WTC11 (cell line): ENCODE measurements around the gene SLC9A9. TPM values are rescaled to one million over a fixed set of nuclear protein-coding genes. Genes with fewer than 3 reads are reported as not detected.

Source experiments
- ATAC-seq: fragments of 200-7000 bp; cut with Tn5 transposase; 2 replicates; pipeline ENCODE4 v1.10.0; 2021; ENCODE audit warnings: mild to moderate bottlenecking, moderate library complexity
- CTCF ChIA-PET: fragments of 300-600 bp; sonication (Branson Sonifier 250); formaldehyde crosslinking; loops from one replicate; lab custom pipeline; 2021; ENCODE audit warnings: antibody characterized with exemption; lab: Charles Lee
- POLR2A ChIA-PET: fragments of 350-600 bp; sonication (Branson Sonifier 250); formaldehyde crosslinking; loops from one replicate; lab custom pipeline; 2021; ENCODE audit warnings: antibody characterized with exemption; lab: Charles Lee
- DNase-seq: peaks from one replicate; pipeline ENCODE4 v3.0.0; 2021; ENCODE audit warnings: low spot score
- H3K27ac Mint-ChIP-seq: 2 replicates; pipeline ENCODE4 v1.8.0; 2021; ENCODE audit warnings: mixed read lengths
- H3K27me3 Mint-ChIP-seq: 2 replicates; pipeline ENCODE4 v1.8.0; 2021; ENCODE audit warnings: low read depth, mild to moderate bottlenecking, moderate library complexity, mixed read lengths
- H3K36me3 Mint-ChIP-seq: 2 replicates; pipeline ENCODE4 v1.8.0; 2021; ENCODE audit warnings: mixed read lengths
- H3K4me1 Mint-ChIP-seq: 2 replicates; pipeline ENCODE4 v1.8.0; 2022; ENCODE audit warnings: mixed read lengths
- H3K4me3 Mint-ChIP-seq: 2 replicates; pipeline ENCODE4 v1.8.0; 2021; ENCODE audit warnings: mild to moderate bottlenecking, moderate library complexity, mixed read lengths
- H3K9me3 Mint-ChIP-seq: 2 replicates; pipeline ENCODE4 v1.8.0; 2021; ENCODE audit warnings: mixed read lengths
- ATF1 ChIP-seq: sonication (generic); formaldehyde crosslinking; IDR thresholded peaks from 2 replicates; pipeline ENCODE4 v1.8.1; 2023; ENCODE audit warnings: mild to moderate bottlenecking, moderate library complexity, missing genetic modification reagents
- CBFB ChIP-seq: sonication (generic); formaldehyde crosslinking; IDR thresholded peaks from 2 replicates; pipeline ENCODE4 v1.8.1; 2022; ENCODE audit warnings: mild to moderate bottlenecking, low read depth, missing genetic modification reagents
- ELF4 ChIP-seq: sonication (generic); formaldehyde crosslinking; IDR thresholded peaks from 2 replicates; pipeline ENCODE4 v1.8.1; 2022; ENCODE audit warnings: low read depth, mild to moderate bottlenecking, moderate library complexity, missing genetic modification reagents
- GTF2I ChIP-seq: fragments of 250-450 bp; sonication (Bioruptor Pico); conservative IDR thresholded peaks from 2 replicates; pipeline ENCODE4 v1.4.0; 2021; ENCODE audit warnings: mild to moderate bottlenecking
- HMGA2 ChIP-seq: fragments of 250-450 bp; sonication (Bioruptor Pico); IDR thresholded peaks from 2 replicates; pipeline ENCODE4 v1.4.0; 2021; ENCODE audit warnings: mild to moderate bottlenecking, moderate library complexity
- IRF2 ChIP-seq: sonication (generic); formaldehyde crosslinking; IDR thresholded peaks from 2 replicates; pipeline ENCODE4 v1.8.0; 2022; ENCODE audit warnings: low read depth, missing genetic modification reagents, borderline replicate concordance
- JUN ChIP-seq: sonication (generic); formaldehyde crosslinking; IDR thresholded peaks from 2 replicates; pipeline ENCODE4 v1.8.0; 2023; ENCODE audit warnings: mild to moderate bottlenecking, missing genetic modification reagents
- MXD4 ChIP-seq: fragments of 250-450 bp; sonication (Bioruptor Pico); IDR thresholded peaks from 2 replicates; pipeline ENCODE4 v1.8.0; 2021; ENCODE audit warnings: mild to moderate bottlenecking, moderate library complexity, borderline replicate concordance
- SMAD4 ChIP-seq: sonication (generic); formaldehyde crosslinking; IDR thresholded peaks from 2 replicates; pipeline ENCODE4 v1.8.0; 2022; ENCODE audit warnings: mild to moderate bottlenecking, missing genetic modification reagents
- ZNF219 ChIP-seq: sonication (generic); formaldehyde crosslinking; IDR thresholded peaks from 2 replicates; pipeline ENCODE4 v1.8.0; 2023; ENCODE audit warnings: missing genetic modification reagents, mild to moderate bottlenecking, borderline replicate concordance
- ZNF232 ChIP-seq: sonication (generic); formaldehyde crosslinking; IDR thresholded peaks from 2 replicates; pipeline ENCODE4 v1.8.0; 2022; ENCODE audit warnings: mild to moderate bottlenecking, missing genetic modification reagents
- ZNF263 ChIP-seq: sonication (generic); formaldehyde crosslinking; IDR thresholded peaks from 2 replicates; pipeline ENCODE4 v1.8.1; 2022; ENCODE audit warnings: low read depth, mild to moderate bottlenecking, moderate library complexity, missing genetic modification reagents
- total RNA-seq: library from RNA; stranded (reverse); gene quantifications from 3 replicates; pipeline ENCODE4 v1.2.3, GENCODE V29; 2021
- TF ChIP-seq, protein P1 (sequence below): sonication (generic); formaldehyde crosslinking; IDR thresholded peaks from 2 replicates; pipeline ENCODE4 v1.8.1; 2022; ENCODE audit warnings: low read depth, mild to moderate bottlenecking, moderate library complexity, missing genetic modification reagents, borderline replicate concordance
- TF ChIP-seq, protein P2 (sequence below): sonication (generic); formaldehyde crosslinking; IDR thresholded peaks from 2 replicates; pipeline ENCODE4 v1.8.0; 2022; ENCODE audit warnings: mild to moderate bottlenecking, missing genetic modification reagents
- TF ChIP-seq, protein P3 (sequence below): sonication (generic); formaldehyde crosslinking; IDR thresholded peaks from 2 replicates; pipeline ENCODE4 v1.8.1; 2023; ENCODE audit warnings: mild to moderate bottlenecking, missing genetic modification reagents, moderate library complexity
- TF ChIP-seq, protein P4 (sequence below): fragments of 250-450 bp; sonication (Bioruptor Pico); conservative IDR thresholded peaks from 2 replicates; pipeline ENCODE4 v1.9.0; 2021; ENCODE audit warnings: mild to moderate bottlenecking
- TF ChIP-seq, protein P5 (sequence below): sonication (generic); formaldehyde crosslinking; conservative IDR thresholded peaks from 2 replicates; pipeline ENCODE4 v1.8.1; 2022; ENCODE audit warnings: mild to moderate bottlenecking, missing genetic modification reagents
- TF ChIP-seq, protein P6 (sequence below): sonication (generic); formaldehyde crosslinking; IDR thresholded peaks from 2 replicates; pipeline ENCODE4 v1.8.0; 2022; ENCODE audit warnings: missing genetic modification reagents
- TF ChIP-seq, protein P7 (sequence below): fragments of 250-450 bp; sonication (Bioruptor Pico); IDR thresholded peaks from 2 replicates; pipeline ENCODE4 v1.9.0; 2021; ENCODE audit warnings: mild to moderate bottlenecking

The SLC9A9 gene
- total RNA-seq, 1 experiment from 2014 or later: 1.2 TPM

DNA sequence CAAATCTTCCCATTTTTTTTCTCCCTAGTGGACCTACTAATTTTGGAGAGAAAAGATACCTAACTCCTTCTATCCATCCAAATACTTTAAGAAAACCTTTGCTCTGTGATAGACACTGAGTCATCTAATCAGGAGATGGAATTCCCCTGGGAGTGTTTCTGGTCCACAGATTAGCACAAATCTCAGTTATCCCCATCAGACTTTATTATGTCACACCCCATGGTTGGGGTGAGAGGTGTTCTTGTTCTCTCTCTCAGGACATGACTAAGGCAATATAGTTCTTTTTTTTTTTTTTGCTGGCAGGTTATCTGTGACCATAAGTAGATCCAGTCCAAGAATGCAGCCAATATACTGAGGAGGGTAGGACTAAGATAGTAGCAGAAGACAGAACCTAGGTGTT lies 15.8 kb downstream of the SLC9A9 start:
- Mint-ChIP-seq H3K4me3 (no peak overlapping the region), H3K4me1 (peaks cover 10% of the 10 kb centered on the region; the same call in 1 of the 2 replicates), H3K27ac (no peak overlapping the region), H3K36me3 (no peaks in the 10 kb centered on the region), H3K9me3 (no peaks in the 10 kb centered on the region), H3K27me3 (no peaks in the 10 kb centered on the region)
- CTCF ChIA-PET: no interaction called here
- DNase-seq (no peak), ATAC-seq (no peak)
- no peak for TF ChIP-seq CBFB (CRISPR knock-in tag)
- TF ChIP-seq ELF4 (CRISPR knock-in tag): no peak
- no peak for TF ChIP-seq HMGA2
- TF ChIP-seq ZNF263 (CRISPR knock-in tag): no peak
- no peak for TF ChIP-seq GTF2I (CRISPR knock-in tag)
- TF ChIP-seq ZNF219 (CRISPR knock-in tag): no peak
- TF ChIP-seq, protein P1, sequence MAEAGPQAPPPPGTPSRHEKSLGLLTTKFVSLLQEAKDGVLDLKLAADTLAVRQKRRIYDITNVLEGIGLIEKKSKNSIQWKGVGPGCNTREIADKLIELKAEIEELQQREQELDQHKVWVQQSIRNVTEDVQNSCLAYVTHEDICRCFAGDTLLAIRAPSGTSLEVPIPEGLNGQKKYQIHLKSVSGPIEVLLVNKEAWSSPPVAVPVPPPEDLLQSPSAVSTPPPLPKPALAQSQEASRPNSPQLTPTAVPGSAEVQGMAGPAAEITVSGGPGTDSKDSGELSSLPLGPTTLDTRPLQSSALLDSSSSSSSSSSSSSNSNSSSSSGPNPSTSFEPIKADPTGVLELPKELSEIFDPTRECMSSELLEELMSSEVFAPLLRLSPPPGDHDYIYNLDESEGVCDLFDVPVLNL (CRISPR knock-in tag): no peak
- POLR2A ChIA-PET: no interaction called here

DNA sequence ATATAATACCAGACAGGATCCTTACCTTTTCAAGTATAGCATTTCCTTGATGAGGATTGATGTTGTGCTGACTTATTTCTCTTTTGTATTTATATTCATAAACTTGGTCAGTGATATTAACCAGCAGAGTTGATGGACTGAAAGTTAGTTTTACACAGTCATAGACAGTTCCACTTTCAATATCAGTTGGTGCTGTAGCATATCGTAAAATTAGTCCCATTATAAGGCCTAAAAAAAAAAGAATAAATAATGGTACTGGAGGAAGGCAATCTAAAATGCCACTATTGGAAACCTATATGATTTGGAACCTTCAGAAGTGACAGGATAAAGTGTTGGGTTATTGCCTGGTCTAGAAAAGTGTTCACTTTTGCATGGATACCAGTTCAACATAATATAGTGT lies 16.3 kb downstream of the SLC9A9 start:
- ChIA-PET POLR2A (no interaction called here), CTCF (no interaction called here)
- H3K27me3 Mint-ChIP-seq: no peaks in the 10 kb centered on the region
- no peak overlapping the region for H3K4me3 Mint-ChIP-seq
- DNase-seq (no peak), ATAC-seq (no peak)
- H3K4me1 Mint-ChIP-seq: peaks cover 10% of the 10 kb centered on the region; the same call in 1 of the 2 replicates
- H3K27ac Mint-ChIP-seq: no peak overlapping the region
- H3K9me3 Mint-ChIP-seq: no peaks in the 10 kb centered on the region
- H3K36me3 Mint-ChIP-seq: no peaks in the 10 kb centered on the region
- no peak for TF ChIP-seq ZNF219 (CRISPR knock-in tag)
- no peak for TF ChIP-seq CBFB (CRISPR knock-in tag)
- TF ChIP-seq, protein P2, sequence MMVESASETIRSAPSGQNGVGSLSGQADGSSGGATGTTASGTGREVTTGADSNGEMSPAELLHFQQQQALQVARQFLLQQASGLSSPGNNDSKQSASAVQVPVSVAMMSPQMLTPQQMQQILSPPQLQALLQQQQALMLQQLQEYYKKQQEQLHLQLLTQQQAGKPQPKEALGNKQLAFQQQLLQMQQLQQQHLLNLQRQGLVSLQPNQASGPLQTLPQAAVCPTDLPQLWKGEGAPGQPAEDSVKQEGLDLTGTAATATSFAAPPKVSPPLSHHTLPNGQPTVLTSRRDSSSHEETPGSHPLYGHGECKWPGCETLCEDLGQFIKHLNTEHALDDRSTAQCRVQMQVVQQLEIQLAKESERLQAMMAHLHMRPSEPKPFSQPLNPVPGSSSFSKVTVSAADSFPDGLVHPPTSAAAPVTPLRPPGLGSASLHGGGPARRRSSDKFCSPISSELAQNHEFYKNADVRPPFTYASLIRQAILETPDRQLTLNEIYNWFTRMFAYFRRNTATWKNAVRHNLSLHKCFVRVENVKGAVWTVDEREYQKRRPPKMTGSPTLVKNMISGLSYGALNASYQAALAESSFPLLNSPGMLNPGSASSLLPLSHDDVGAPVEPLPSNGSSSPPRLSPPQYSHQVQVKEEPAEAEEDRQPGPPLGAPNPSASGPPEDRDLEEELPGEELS (CRISPR knock-in tag): no peak
- TF ChIP-seq, protein P3, sequence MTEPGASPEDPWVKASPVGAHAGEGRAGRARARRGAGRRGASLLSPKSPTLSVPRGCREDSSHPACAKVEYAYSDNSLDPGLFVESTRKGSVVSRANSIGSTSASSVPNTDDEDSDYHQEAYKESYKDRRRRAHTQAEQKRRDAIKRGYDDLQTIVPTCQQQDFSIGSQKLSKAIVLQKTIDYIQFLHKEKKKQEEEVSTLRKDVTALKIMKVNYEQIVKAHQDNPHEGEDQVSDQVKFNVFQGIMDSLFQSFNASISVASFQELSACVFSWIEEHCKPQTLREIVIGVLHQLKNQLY (CRISPR knock-in tag): no peak
- TF ChIP-seq, protein P4, sequence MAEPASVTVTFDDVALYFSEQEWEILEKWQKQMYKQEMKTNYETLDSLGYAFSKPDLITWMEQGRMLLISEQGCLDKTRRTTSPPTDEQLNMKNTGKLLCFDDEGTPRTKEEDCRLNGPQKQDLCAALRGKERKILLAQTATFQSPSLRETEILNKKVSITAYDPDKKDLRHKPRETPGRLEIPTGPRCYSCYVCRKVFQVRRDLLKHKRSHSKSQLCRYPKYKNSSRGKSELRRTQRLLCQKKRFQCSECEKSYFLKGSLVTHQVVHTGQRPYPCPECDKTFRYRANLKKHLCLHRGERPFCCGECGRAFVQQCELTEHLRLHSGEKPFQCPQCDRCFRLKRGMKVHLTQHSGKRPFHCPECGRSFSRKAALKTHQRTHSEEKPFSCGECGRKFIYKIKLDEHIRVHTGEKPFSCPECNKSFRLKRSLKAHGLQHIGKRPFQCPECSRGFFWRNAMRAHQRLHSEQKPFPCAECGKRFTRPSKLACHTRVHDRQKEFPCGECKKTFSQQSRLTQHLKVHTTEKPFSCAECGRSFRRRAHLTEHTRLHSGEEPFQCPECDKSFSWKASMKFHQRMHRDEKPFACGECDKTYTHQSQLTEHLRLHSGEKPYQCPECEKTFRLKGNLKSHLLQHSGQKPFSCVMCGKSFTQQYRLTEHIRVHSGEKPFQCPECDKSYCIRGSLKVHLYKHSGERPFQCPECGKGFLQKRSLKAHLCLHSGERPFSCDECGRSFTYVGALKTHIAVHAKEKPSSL (CRISPR knock-in tag): no peak
- TF ChIP-seq ATF1: no peak
- TF ChIP-seq JUN (CRISPR knock-in tag): no peak
- TF ChIP-seq ZNF232: no peak
- TF ChIP-seq, protein P5, sequence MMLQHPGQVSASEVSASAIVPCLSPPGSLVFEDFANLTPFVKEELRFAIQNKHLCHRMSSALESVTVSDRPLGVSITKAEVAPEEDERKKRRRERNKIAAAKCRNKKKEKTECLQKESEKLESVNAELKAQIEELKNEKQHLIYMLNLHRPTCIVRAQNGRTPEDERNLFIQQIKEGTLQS (CRISPR knock-in tag): no peak
- no peak for TF ChIP-seq IRF2 (CRISPR knock-in tag)
- TF ChIP-seq, protein P6, sequence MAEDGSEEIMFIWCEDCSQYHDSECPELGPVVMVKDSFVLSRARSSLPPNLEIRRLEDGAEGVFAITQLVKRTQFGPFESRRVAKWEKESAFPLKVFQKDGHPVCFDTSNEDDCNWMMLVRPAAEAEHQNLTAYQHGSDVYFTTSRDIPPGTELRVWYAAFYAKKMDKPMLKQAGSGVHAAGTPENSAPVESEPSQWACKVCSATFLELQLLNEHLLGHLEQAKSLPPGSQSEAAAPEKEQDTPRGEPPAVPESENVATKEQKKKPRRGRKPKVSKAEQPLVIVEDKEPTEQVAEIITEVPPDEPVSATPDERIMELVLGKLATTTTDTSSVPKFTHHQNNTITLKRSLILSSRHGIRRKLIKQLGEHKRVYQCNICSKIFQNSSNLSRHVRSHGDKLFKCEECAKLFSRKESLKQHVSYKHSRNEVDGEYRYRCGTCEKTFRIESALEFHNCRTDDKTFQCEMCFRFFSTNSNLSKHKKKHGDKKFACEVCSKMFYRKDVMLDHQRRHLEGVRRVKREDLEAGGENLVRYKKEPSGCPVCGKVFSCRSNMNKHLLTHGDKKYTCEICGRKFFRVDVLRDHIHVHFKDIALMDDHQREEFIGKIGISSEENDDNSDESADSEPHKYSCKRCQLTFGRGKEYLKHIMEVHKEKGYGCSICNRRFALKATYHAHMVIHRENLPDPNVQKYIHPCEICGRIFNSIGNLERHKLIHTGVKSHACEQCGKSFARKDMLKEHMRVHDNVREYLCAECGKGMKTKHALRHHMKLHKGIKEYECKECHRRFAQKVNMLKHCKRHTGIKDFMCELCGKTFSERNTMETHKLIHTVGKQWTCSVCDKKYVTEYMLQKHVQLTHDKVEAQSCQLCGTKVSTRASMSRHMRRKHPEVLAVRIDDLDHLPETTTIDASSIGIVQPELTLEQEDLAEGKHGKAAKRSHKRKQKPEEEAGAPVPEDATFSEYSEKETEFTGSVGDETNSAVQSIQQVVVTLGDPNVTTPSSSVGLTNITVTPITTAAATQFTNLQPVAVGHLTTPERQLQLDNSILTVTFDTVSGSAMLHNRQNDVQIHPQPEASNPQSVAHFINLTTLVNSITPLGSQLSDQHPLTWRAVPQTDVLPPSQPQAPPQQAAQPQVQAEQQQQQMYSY (CRISPR knock-in tag): no peak
- TF ChIP-seq, protein P7, sequence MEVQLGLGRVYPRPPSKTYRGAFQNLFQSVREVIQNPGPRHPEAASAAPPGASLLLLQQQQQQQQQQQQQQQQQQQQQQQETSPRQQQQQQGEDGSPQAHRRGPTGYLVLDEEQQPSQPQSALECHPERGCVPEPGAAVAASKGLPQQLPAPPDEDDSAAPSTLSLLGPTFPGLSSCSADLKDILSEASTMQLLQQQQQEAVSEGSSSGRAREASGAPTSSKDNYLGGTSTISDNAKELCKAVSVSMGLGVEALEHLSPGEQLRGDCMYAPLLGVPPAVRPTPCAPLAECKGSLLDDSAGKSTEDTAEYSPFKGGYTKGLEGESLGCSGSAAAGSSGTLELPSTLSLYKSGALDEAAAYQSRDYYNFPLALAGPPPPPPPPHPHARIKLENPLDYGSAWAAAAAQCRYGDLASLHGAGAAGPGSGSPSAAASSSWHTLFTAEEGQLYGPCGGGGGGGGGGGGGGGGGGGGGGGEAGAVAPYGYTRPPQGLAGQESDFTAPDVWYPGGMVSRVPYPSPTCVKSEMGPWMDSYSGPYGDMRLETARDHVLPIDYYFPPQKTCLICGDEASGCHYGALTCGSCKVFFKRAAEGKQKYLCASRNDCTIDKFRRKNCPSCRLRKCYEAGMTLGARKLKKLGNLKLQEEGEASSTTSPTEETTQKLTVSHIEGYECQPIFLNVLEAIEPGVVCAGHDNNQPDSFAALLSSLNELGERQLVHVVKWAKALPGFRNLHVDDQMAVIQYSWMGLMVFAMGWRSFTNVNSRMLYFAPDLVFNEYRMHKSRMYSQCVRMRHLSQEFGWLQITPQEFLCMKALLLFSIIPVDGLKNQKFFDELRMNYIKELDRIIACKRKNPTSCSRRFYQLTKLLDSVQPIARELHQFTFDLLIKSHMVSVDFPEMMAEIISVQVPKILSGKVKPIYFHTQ (CRISPR knock-in tag): no peak
- TF ChIP-seq MXD4 (CRISPR knock-in tag): no peak
- TF ChIP-seq SMAD4 (CRISPR knock-in tag): no peak
